Heart left ventricle (tissue), 16 donors: ENCODE data around the gene FAM124A. TPM values are rescaled to one million over a fixed set of nuclear protein-coding genes. Genes with fewer than 3 reads are reported as not detected.

ENCODE experiments used
- ATAC-seq, 4 donors: fragments of 200-7000 bp; cut with Tn5 transposase; one replicate each; pipeline ENCODE4 v1.9.1; 2020 to 2022; ENCODE audit warnings: moderate library complexity in 4 of 4, mild to moderate bottlenecking in 3 of 4, moderate number of reproducible peaks in 1 of 4
- DNase-seq, 5 donors: peaks; one replicate each; pipeline ENCODE4 v3.0.0-alpha.2; 2020
- H3K27ac ChIP-seq, 12 donors: fragments of 200-600 bp; sonication (generic) in 4 of 12; one replicate each; pipeline versions ENCODE4 v1.5.0 to v1.8.0; 2016 to 2022; ENCODE audit warnings: mild to moderate bottlenecking in 2 of 12
- H3K27me3 ChIP-seq, 9 donors: fragments of 200-600 bp; sonication (generic) in 2 of 9; one replicate each; pipeline versions ENCODE4 v1.5.1 to v1.8.0; 2016 to 2022; ENCODE audit warnings: mild to moderate bottlenecking in 3 of 9
- H3K36me3 ChIP-seq, 9 donors: fragments of 200-600 bp; sonication (generic) in 2 of 9; one replicate each; pipeline versions ENCODE4 v1.5.0 to v1.8.0; 2018 to 2022; ENCODE audit warnings: mild to moderate bottlenecking in 2 of 9
- H3K4me1 ChIP-seq, 12 donors: fragments of 200-600 bp; sonication (generic) in 4 of 12; one replicate each; pipeline versions ENCODE4 v1.5.0 to v1.8.0; 2016 to 2022; ENCODE audit warnings: mild to moderate bottlenecking in 3 of 12
- H3K4me3 ChIP-seq, 12 donors: fragments of 200-600 bp; sonication (generic) in 4 of 12; one replicate each; pipeline versions ENCODE4 v1.5.0 to v1.8.0; 2017 to 2022; ENCODE audit warnings: mild to moderate bottlenecking in 9 of 12, moderate library complexity in 4 of 12
- H3K9me3 ChIP-seq, 12 donors: fragments of 200-600 bp; sonication (generic) in 4 of 12; one replicate each; pipeline versions ENCODE4 v1.5.0 to v1.8.0; 2016 to 2022; ENCODE audit warnings: mild to moderate bottlenecking in 1 of 12
- CTCF ChIP-seq, 12 donors: fragments of 200-600 bp; sonication (generic) in 4 of 12; IDR thresholded peaks; one replicate each; pipeline versions ENCODE4 v1.5.0 to v1.8.0; 2018 to 2022; ENCODE audit warnings: antibody characterized with exemption in 12 of 12, mild to moderate bottlenecking in 5 of 12
- POLR2A ChIP-seq, 2 donors: fragments of 450-650 bp; IDR thresholded peaks; one replicate each; pipeline ENCODE4 v1.6.1; 2017; ENCODE audit warnings: antibody characterized with exemption in 2 of 2, mild to moderate bottlenecking in 2 of 2, moderate library complexity in 2 of 2
- WGBS, 4 donors: extraction: QIAGEN DNeasy Blood & Tissue Kit in 2 of 4; methylation state at CpG; one replicate each; pipeline versions ENCODE4 v1.1.5 to v1.1.7; 2013 to 2018; 5-methylcytosine and 5-hydroxymethylcytosine counted together
- intact Hi-C, 10 donors: fragments of 100-400 bp; cut with DNase I; formaldehyde crosslinking; loops; one replicate each; pipeline versions ENCODE4 v1.11.1 to v1.14.2; 2022
- polyA plus RNA-seq, 2 donors: library from polyadenylated mRNA; stranded (reverse); fragments of 200-250 nt; gene quantifications; one replicate each; pipeline ENCODE4 v1.2.3, GENCODE V29; 2013
- total RNA-seq, 9 donors: library from RNA; depleted of rRNA in 2 of 9; stranded (reverse); fragments of >200 nt in 2 of 9; fragmentation: NEBNext Ultra II Directional in 3 of 9; extraction: Animal tissue kit (Norgen Biotek cat#: 25700) in 3 of 9; gene quantifications; one replicate each; pipeline versions ENCODE4 v1.1.0 to v1.2.4, GENCODE V29; 2016 to 2023
- donor health status: ischemic (EF 13 %, LVEDD 7.1; RV severe dilation, severe dysfunction).
- donor health status: healthy with polysubstance abuse.
- donor health status: DM: no; HTN: yes; CAD: no.
- donor health status: DM: no; HTN: no; CAD: no.
- donor health status: ischemic (EF 25% LVEDD 6.9; RV normal size, moderate dysfunction).
- donor health status: ischemic (EF 25% LVEDD 5.7; RV mildly dilated, moderate dysfunction).
- donor health status: healthy.
- donor health status: DM: yes; HTN: yes; CAD: no.
- donor health status: ischemic (EF 35%, LVEDD 5.7; RV mildly dilated, moderate dysfunction).
- donor health status: nonischemic (EF 11% LVEDD 7.7; RV severe dilation, severe dysfunction).
- donor health status: DM: yes; HTN: yes; CAD: no.
- donor health status: PGD.
- donor health status: ischemic (EF 29% LVEDD 5.4; RV normal size, mild dysfunction).
- donor health status: nonischemic (EF 23%, LVEDD 6.1; RV moderate dilation, normal function).

Gene FAM124A
- total and polyA plus RNA-seq, 11 donors: 4.1 to 16.8 (median 6.9) TPM

GRCh38 chr13:51269039-51269438, 46.8 kb downstream of the FAM124A start:
- TF ChIP-seq CTCF (IDR thresholded peaks at IDR 0.05): no peak
- TF ChIP-seq POLR2A (IDR thresholded peaks at IDR 0.05): no peak
- ATAC-seq: no peak
- Histone ChIP-seq H3K27ac (no peak overlapping the region), H3K4me1 (peaks cover 0 to 33% (median 9%) of the 10 kb centered on the region in 12 donors), H3K9me3 (no peaks in the 10 kb centered on the region), H3K27me3 (no peaks in the 10 kb centered on the region), H3K36me3 (no peaks in the 10 kb centered on the region), H3K4me3 (no peak overlapping the region)
- intact Hi-C loops: loop anchor here in 1 of 10 donors (5.0 kb wide), 1 partner anchor 47 kb away; the partner anchor contains the start of gene FAM124A
- no peak for DNase-seq

- no peak for TF ChIP-seq CTCF (IDR thresholded peaks at IDR 0.05)
- no peak for TF ChIP-seq POLR2A (IDR thresholded peaks at IDR 0.05)
- H3K36me3 ChIP-seq: no peaks in the 10 kb centered on the region
- 65 to 82% (median 73%) methylated on average over 7 of the region's 7 CpGs for WGBS, 4 donors
- no peaks in the 10 kb centered on the region for H3K27me3 ChIP-seq
- DNase-seq (no peak), ATAC-seq (no peak)
- H3K4me3 ChIP-seq: no peak overlapping the region
- H3K9me3 ChIP-seq: no peaks in the 10 kb centered on the region
- peak overlapping the region in 3 of 12 donors; percentile 5 to 46 (median 16) for H3K27ac ChIP-seq
- intact Hi-C loops: loop anchor here in 1 of 10 donors (5.0 kb wide), 1 partner anchor 39 kb away; no protein-coding TSS in a partner anchor
- H3K4me1 ChIP-seq: peaks cover 0 to 45% (median 11%) of the 10 kb centered on the region in 12 donors
Observed at GRCh38 chr13:51270623-51271415, 48.6 kb downstream of the FAM124A start.

GRCh38 chr13:51271528-51272085, 49.4 kb downstream of the FAM124A start:
- no peak for TF ChIP-seq CTCF (IDR thresholded peaks at IDR 0.05)
- no peak for TF ChIP-seq POLR2A (IDR thresholded peaks at IDR 0.05)
- peak in 2 of 4 donors; percentile 46 to 62 for ATAC-seq
- no peaks in the 10 kb centered on the region for H3K27me3 ChIP-seq
- intact Hi-C loops: loop anchor here in 1 of 10 donors (5.0 kb wide), 1 partner anchor 39 kb away; no protein-coding TSS in a partner anchor
- WGBS, 4 donors: 64 to 73% (median 67%) methylated on average over 10 of the region's 10 CpGs
- peaks cover 0 to 47% (median 17%) of the 10 kb centered on the region in 12 donors for H3K4me1 ChIP-seq
- no peaks in the 10 kb centered on the region for H3K36me3 ChIP-seq
- no peak for DNase-seq
- peak overlapping the region in 3 of 12 donors; percentile 5 to 46 (median 16) for H3K27ac ChIP-seq
- H3K4me3 ChIP-seq: no peak overlapping the region
- H3K9me3 ChIP-seq: no peaks in the 10 kb centered on the region

GRCh38 chr13:51275101-51275500, 52.9 kb downstream of the FAM124A start:
- Histone ChIP-seq H3K4me3 (no peak overlapping the region), H3K4me1 (peaks cover 0 to 55% (median 13%) of the 10 kb centered on the region in 12 donors), H3K36me3 (peaks cover 0 to 3% (median 0%) of the 10 kb centered on the region in 9 donors), H3K27me3 (no peaks in the 10 kb centered on the region), H3K9me3 (no peaks in the 10 kb centered on the region), H3K27ac (peak overlapping the region in 1 of 12 donors; percentile 61)
- no peak for TF ChIP-seq CTCF (IDR thresholded peaks at IDR 0.05)
- TF ChIP-seq POLR2A (IDR thresholded peaks at IDR 0.05): no peak
- ATAC-seq: peak in 1 of 4 donors; percentile 38
- DNase-seq: no peak
- intact Hi-C loops: no loop called here
- WGBS, 4 donors: 49 to 69% (median 54%) methylated on average over 2 of the region's 2 CpGs
